OCI-M2 (cell line): Measurements from ENCODE around the gene C2CD2.
"Not testable (repeated sequence)": the region's sequence is repeated elsewhere in the genome, so short reads cannot be mapped to it uniquely, and the experiment has no call there.

Experiments
- DNase-seq: peaks from one replicate; lab custom pipeline; 2025; ENCODE audit not compliant: unreplicated experiment; lab: John Stamatoyannopoulos, UW

Gene C2CD2

GRCh38 chr21:41975391-41976272, 21.8 kb upstream of the C2CD2 start:
- DNase-seq, result no peak

DNA sequence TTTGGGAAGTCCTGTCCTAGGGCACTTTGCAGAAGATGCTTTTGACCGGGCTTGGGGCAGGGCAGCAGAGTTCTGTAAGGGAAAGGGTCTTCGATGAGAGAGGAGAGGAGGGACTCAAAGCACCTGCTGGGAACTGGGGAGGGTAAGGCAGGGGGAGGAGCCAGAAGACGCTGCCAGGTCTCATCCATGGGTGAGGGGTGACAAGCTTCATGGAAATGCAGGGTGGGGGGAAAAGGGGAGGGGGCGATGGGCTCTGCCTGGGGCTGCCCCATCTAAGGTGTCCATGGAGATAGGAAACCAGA, 20.9 kb upstream of the C2CD2 start:
- DNase-seq, result no peak

GRCh38 chr21:41973861-41974751, 20.3 kb upstream of the C2CD2 start:
- no peak for DNase-seq

- DNase-seq, result no peak
These were observed 19.6 kb upstream of the C2CD2 start for GRCh38 chr21:41973427-41973831.

DNA sequence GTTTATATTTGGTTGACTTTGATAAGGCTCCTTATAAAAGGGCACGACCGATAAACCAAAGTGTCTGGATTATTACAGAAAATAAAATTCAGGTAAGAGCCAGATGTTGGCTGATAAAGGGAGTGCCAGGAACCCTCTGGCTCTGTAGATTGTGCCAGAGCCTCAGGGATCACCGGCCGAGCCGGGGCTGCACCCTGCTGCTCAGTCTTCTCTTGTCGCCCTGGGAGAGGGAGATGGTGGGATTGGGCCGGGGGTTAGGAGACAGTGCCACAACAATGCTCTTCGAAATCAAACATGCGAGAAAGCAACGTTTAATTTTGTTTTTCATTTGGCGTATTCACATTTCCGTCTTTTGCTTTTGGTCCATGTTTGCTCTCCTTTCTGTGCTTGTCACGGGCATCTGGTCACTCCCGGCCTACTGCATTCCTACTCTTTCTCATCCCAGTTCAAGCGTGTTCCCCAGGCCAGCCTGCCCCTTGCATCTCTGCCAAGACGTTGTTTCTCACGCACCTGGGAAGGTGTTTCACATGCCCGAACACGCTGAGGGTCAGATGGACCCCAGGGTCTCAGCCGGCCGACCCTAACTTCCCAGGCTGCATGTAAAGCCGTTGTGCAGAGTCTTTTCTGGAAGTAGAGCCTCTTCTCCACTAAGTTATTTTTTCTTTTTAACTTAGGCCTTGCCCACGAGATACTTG, 18.8 kb upstream of the C2CD2 start:
- DNase-seq, result no peak

DNA sequence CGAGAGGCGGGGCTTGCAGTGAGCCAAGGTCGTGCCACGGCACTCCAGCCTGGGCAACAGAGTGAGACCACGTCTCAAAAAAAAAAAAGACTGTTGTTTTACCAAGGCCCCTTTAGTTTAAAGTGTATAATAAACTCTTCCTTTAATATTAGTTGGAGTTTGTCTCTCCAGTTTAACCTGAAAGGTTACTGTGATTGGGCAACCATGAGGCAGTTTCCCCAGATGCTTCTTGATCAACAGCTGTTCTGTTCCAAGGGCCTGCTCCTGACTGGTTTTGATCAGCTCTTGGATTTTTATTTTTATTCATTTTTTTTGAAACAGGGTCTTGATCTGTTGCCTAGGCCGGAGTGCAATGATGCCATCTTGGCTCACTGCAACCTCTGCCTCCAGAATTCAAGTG, 18.1 kb upstream of the C2CD2 start:
- DNase-seq, result no peak

GRCh38 chr21:41970751-41971653, 17.2 kb upstream of the C2CD2 start:
- DNase-seq, result no peak

GRCh38 chr21:41970106-41970391, 16.2 kb upstream of the C2CD2 start:
- DNase-seq, result no peak

DNA sequence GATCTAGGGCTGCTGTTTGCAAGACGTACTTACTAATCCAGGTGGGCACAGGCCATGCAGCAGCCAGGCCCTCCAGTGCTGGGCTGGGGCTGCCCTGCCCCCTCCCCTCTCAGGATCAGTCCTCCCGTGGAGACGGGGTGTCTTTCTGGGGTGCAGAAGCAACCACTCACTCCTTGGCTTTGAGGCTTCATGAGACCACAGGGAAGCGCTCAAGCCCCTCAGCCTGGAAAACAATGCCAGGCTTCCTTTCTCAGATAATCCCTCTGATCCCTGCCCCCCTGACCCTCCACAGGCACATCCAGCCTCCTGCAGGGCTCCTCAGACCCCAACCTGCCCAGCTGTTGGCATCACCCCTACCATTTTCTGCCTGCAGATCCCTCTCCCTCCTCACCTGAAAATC, 13.9 kb upstream of the C2CD2 start:
- no peak for DNase-seq

DNA sequence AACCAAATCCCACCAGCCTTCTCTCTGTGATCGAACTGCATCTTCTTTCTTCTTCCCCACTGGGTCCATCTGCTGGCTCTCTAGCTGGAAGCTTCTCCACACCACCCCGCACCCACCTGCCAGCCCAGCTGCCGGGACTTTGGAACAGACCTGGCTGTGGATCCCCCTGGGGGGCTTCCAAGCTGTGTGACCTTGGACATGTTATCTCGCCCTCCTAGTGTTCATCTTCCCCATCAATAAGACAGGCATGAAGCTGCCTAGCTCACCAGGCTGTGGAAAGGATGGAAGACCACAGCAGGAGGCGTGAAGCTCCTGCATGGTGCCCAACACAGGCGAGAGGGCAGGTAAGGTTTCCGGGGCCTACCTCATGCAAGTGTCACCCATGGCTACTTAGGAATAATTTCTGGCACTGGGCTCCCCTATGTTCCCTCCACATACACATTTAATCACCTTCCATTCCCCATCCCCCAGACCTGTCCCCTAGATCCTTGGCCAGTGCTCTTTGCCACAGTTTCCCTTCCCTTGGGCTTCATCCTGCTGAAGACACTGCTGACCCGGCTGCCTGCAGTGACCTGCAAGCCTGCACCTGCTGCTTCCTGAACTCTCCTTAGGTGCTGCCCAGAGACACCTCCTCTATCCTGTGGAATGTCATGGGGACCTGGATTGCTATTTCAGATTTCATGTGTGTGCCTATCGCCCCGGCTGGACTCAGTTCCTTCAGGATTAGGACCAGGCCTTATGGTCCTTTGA, 13.2 kb upstream of the C2CD2 start:
- DNase-seq, result no peak

DNA sequence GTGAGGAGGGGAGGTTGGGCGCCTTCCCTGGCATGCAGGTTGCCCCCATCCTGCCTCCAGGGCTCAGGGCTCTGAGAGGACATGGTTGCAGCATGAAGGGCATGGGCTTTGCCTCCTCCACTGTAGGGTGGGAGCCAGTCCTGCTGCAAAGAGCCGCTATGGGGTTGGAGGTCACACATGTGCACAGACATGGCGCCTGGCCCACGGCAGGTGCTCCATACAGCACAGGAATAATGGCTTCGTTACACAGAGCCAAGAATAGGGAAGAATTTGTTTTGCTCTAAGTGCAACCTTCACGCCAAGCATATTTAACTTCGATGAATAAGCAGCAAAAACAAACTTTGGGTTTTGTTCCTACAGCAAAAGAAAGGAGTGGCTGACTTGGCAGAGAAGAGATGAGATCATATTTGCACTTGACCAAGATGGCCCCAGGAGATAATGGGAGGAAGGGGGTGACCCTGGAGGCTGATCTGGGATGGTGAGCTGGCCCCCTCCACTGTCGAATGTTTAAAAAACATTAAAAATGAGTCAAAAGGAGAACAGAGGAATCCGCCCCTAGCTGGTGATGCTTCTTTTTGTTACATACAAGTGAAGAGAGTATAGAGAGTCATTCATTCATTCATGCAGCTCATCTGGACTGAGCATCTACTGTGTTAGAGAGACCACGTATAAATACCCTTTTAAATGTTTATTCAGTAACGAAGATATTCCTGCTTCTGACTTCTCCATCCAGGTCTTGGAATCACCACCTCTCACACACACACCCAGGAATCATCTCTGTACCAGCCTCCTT, 12.4 kb upstream of the C2CD2 start:
- no peak for DNase-seq

GRCh38 chr21:41965461-41966013, 11.7 kb upstream of the C2CD2 start:
- DNase-seq, result no peak

DNA sequence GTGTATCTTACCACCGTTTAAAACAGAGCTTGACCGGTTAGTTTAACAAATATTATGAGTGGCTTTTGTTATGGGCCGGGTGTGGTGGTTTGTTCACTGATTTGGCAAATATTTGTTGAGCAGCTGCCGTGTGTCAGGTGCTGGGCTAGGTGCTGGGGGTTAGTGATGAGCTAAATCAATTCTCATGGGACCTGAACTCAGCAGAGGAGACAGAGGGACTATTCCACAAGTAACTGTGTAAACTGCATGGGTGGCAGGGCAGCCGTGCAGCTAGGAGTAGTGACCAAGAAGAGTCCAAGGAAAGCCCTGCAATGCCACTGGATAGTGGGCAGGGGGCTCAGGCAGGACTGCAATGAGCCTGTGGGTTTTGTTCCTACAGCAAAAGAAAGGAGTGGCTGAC, 11.2 kb upstream of the C2CD2 start:
- DNase-seq, result no peak

GRCh38 chr21:41964171-41964570, 10.4 kb upstream of the C2CD2 start:
- DNase-seq, result no peak

- DNase-seq, result no peak
These were observed 8.7 kb upstream of the C2CD2 start for GRCh38 chr21:41962425-41962966.

- no peak for DNase-seq
These were observed 7.9 kb upstream of the C2CD2 start for GRCh38 chr21:41961753-41962152.

- DNase-seq, result no peak
These were observed 7.5 kb upstream of the C2CD2 start for GRCh38 chr21:41961282-41961701.

GRCh38 chr21:41960386-41960785, 6.6 kb upstream of the C2CD2 start:
- DNase-seq, result no peak

- DNase-seq, result not testable (repeated sequence)
These were observed 5.9 kb upstream of the C2CD2 start for GRCh38 chr21:41959697-41960096.
